HG03520 (cell line): Measurements from ENCODE around the gene MIXL1.
"Not testable (repeated sequence)": the region's sequence is repeated elsewhere in the genome, so short reads cannot be mapped to it uniquely, and the experiment has no call there.

Experiments used
- ATAC-seq: cut with Tn5 transposase; IDR thresholded peaks from one replicate; pipeline ENCODE4 v1.9.1; 2021; ENCODE audit warnings: mild to moderate bottlenecking, moderate library complexity; ENCODE audit not compliant: unreplicated experiment

MIXL1 gene

DNA sequence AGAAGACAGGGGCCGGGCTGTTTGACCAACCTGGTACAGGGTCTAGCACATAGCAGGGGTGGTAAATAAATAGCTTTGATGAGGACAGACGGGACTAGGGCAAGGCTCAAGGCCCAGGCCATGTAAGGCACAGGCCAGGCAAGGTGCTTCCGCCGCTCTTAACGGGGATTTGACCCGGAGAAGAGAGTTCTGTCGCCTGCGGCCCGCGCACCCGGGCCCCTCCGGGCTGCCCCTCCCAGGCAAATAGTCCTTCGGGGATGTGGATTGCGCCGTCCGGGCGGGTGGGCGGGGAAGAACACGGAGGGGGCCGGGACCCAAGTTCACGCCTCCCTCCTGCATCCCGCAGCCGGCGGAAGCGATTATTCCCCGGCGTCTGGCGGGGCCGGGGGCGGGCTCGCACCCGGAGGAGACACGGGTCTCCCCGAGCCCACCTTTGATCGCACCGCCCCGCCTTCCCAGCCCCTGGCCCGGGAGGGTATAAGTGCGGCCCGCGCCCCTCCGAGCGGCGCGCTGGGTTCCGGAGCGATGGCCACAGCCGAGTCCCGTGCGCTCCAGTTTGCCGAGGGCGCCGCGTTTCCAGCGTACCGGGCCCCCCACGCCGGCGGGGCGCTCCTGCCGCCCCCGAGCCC is at the start of gene MIXL1:
TSS of gene MIXL1 (plus strand) at position 508 of the 629 bp plus-strand sequence. CDS start at position 526, 18 bp downstream.
- ATAC-seq: peak; percentile 28

DNA sequence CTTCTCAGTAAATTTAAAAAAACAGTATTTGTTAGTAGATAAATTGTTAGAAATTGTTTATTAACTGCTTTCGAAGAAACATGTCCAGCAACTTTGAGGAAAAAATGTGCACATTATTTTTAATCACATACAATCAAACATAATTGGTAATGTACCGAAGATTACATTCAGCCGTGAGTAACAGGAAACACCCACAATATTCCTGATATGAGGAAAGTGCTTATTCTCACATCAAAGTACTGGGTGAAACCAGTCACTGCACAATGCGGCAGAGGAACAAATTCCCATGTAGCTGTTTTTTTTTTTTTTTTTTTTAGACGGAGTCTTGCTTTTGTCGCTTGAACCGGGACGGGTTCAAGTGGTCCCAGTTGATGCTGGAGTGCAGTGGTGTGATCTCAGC is 46.6 kb upstream of the MIXL1 start:
- ATAC-seq: no peak

- ATAC-seq: no peak
Observed at GRCh38 chr1:226181996-226182714, 41.3 kb upstream of the MIXL1 start.

DNA sequence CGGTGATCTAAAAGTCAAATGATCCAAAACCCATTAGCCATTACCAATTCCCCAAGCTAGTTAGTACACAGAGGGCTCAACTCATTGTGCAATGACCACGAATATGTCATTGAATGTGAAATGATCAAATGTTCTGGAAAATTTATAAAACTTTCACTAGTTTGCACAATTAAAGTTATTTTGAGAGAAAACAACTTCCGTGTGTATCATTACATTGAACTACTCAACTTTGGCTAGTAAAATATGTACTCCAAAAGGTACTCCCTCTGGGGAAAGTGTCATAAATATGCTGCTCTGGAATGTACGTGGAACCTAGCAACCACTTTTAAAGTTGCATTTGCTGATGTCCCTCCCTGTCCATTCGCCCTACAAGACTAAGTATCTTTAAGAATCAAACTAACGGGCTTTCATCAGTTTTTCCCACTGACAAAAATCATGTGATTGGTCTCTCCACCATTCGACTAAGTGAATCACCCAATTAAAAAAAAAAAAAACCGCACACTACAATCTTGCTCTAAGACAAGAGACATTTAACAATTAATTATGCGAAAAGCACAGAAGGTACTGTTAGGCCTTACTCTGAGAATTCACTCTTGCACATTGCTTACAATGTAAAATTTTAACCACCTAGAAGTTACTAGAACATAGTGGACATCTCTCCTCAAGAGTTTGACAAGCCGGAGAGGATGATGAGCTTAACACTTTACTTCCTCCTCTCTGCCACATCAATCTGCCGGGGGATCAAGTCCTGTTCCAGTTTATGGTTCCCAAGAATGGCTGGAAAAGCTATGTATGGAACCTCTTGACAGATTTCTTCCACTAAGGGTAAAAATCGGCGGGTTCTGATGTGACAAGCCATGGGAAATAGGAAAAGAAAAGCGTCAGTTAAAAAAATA is 38.1 kb upstream of the MIXL1 start:
- ATAC-seq: no peak

DNA sequence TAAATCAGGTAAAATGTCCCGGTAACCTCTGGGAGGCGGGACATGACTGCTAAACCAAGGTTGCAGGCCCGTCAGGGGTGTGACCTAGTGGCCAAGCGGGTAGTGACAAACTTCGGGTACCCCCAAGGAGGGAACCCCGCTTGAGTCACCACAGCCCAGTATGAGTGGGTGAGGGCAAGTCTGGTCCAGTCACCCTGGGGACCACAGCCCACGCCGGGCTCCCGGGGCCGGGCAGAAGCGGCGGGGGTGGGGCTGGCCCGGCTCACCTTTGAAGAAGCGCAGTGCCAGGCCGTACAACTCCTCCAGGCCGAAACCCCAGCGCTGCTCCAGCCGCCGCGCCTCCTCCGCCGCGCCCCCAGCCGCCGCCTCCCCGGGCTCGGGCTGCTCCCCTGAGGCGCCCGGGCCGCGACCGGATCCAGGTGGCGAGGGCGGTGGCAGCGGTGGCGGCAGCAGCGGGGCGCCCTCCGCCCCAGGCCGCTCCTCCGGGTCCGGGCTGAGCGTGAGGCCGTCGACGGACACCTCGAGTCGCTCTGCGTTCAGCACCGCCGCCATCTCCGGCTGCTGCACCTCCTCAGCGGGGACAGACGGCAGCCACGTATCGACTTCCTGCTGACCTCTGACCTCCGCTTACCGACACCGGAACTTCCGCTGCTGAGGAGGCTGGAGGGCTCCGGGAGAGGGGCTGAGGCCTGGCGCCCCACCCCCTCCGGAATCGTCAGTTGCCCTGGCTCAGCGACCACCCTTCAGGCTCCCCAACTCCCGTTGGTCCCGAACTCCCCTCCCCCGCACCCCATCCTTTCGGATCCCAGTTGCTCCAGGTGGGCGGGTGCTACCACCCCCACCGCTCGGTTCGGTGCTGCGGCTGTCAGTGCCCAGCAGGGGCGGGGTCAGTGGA is 37.1 kb upstream of the MIXL1 start, which contains the start of gene ACBD3:
TSS of gene ACBD3 (minus strand) at position 618 of the 895 bp plus-strand sequence. CDS start at position 552, 66 bp downstream.
- peak; percentile 92 for ATAC-seq

- no peak for ATAC-seq
Observed at GRCh38 chr1:226187019-226187322, 36.5 kb upstream of the MIXL1 start.

GRCh38 chr1:226187380-226187779 is 36.1 kb upstream of the MIXL1 start:
- no peak for ATAC-seq

- no peak for ATAC-seq
Observed at GRCh38 chr1:226195144-226195543, 28.3 kb upstream of the MIXL1 start.

DNA sequence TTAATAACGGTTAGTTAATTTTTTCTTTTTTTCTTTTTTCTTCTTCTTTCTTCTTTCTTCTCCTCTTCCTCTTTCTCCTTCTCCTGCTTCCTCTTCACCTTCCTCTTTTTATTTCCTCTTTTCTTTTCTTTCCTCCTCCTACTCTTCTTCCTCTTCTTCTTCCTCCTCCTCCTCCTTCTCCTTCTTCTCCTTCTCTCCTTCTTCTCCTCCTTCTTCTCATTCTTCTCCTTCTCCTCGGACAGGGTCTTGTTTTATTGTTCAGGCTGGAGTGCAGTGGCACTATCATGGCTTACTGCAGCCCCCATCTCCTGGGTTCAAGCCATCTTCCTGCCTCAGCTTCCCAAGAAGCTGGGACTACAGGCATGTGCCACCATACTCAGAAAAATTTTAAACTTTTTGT is 23.5 kb upstream of the MIXL1 start:
- no peak for ATAC-seq

- no peak for ATAC-seq
Observed at GRCh38 chr1:226201029-226201593, 22.4 kb upstream of the MIXL1 start.

- no peak for ATAC-seq
Observed at GRCh38 chr1:226202246-226202645, 21.2 kb upstream of the MIXL1 start.

- not testable (repeated sequence) for ATAC-seq
Observed at GRCh38 chr1:226202666-226203065, 20.8 kb upstream of the MIXL1 start.

- no peak for ATAC-seq
Observed at GRCh38 chr1:226203240-226203639, 20.2 kb upstream of the MIXL1 start.

DNA sequence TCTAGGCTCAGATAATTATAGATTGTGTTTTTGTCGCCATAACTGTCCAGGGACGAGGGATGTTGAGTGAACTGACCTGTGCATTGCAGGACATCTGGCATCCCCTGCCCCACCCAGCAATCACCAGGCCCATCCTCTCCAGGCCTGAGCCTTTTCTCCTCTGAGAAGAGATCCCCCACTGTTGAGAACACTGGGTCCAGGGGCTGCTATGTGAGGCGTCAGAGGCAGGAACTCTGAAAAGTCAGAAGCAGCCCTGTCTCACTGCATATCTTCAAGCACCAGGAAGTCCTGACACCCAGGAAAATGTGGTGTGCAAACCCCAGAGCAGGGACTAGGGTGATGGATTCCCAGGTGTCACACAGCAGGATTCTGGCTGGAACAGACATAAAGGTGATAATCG is 19.8 kb upstream of the MIXL1 start:
- ATAC-seq: no peak

DNA sequence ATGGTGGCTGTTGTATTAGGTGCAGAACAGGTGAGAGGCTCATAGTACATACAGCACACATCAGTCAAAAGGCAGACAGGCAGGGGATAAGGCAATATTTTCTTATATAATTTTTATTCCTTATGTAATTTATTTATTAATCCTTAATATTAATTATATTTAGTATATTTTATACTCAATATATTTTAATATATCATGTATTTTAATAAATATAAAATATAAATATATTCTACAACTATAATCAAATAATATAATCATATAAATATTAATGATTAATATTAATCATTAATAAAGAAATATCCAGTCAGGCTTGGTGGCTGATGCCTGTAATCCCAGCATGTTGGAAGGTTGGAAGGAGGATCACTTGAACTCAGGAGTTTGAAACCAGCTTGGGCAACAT is 19.3 kb upstream of the MIXL1 start:
- no peak for ATAC-seq

DNA sequence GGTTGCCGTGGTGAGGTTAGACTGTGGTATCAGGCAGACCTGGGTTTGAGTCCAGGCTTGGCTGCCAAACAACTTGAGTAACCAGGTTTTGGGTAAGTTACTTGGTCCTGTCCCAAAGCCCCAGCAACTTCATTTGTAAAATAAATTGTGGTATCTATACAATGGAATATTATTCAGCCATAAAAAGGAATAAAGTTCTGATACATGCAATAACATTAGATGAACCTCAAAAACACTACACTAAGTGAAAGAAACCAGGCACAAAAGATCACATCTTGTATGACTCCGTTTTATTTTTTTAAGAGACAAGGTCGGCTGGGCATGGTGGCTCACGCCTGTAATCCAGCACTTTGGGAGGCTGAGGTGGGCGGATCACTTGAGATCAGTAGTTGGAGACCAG is 16.4 kb upstream of the MIXL1 start:
- no peak for ATAC-seq

DNA sequence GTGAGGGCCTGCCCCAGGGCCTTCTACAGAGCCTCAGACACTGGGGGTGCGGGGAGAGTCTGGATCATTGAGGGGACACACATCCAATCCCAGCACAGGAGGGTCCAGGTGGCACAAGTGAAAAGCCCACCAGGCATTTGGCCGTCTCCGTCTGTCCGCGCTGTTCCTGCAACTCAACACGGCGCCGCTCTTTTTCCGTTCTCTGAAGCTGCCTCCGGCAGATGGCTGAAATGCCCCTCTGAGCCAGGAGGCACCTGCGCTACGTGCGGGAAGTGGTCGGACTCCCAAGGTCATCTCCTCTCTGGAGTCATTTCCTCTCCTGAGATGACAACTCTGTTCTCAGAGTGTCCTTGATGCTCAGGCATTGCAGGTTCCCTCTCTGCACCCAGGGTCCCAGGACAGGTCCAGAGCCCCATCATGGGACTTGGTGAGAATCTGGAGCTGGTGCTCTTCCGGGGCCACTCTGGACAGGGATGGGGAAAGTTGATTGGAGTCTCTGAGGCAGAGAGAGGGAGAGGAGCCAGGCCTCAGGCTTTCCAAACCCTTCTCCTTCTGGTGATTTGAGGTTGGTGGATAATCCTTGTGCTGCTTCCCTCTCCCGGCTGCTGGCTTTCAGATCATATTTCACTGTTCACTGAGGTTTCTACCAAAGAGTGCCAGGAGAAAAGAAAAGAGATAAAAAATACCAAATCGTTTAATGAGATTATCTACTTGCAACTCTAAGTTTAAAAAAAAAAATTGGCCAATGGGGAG is 14.0 kb upstream of the MIXL1 start:
- ATAC-seq: no peak

GRCh38 chr1:226210571-226211176 is 12.8 kb upstream of the MIXL1 start:
- no peak for ATAC-seq

DNA sequence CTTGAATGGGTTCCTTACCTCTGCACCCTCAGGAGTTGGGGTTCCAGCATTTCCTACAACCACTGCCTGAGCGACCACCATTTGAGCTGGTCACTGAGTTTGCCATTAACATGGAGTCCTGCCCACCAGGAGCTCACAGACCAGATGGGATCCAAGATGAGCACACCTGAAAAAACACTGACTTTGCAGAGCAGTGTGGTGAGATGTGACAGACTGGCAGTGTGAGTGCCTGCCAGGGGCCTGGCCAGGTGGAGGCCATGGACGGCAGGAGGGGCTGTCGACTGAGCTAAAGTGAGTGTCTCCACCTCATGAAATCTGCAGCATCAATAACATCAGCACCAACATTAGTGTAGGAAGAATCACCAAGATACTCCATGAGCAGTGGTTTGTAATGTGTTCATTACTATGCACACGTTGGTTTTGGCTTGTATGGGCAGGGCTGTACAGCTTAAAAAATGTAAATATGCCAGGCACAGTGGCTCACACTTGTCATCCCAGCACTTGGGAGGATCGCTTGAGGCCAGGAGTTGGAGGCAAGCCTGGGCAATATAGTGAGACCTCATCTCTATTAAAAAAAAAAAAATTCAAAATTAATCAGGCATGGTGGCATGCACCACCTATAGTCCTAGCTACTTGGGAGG is 12.2 kb upstream of the MIXL1 start:
- ATAC-seq: no peak
